HCT116 (cell line): ENCODE results near the gene RTKN2. TPM values are rescaled to one million over a fixed set of nuclear protein-coding genes. Genes with fewer than 3 reads are reported as not detected.
A peak's percentile ranks its signal among the peaks of the same experiment; 100 is the strongest.

Source experiments
- ATAC-seq: fragments of 200-7000 bp; cut with Tn5 transposase; 2 replicates; pipeline ENCODE4 v1.9.1; 2020; ENCODE audit warnings: mild to moderate bottlenecking, moderate library complexity
- Bru-seq: library from RNA; stranded (reverse); fragments of 400-500 nt; gene quantifications from one replicate; lab custom pipeline; 2021; lab: Mats Ljungman, UMichigan
- BruChase-seq, 2 experiments: library from RNA; stranded (reverse); fragments of 400-500 nt; gene quantifications; one replicate each; lab custom pipeline; 2021; lab: Mats Ljungman, UMichigan
- BruUV-seq: library from RNA; stranded (reverse); fragments of 400-500 nt; replicated peaks from 2 replicates; lab custom pipeline; 2021; lab: Mats Ljungman, UMichigan
- CTCF ChIA-PET: fragments of 300-600 bp; sonication (Branson Sonifier 250); formaldehyde crosslinking; loops from one replicate; lab custom pipeline; 2021; ENCODE audit warnings: antibody characterized with exemption; lab: Charles Lee
- POLR2A ChIA-PET: fragments of 300-600, 350-600 bp; sonication (Branson Sonifier 250); formaldehyde crosslinking; loops from one replicate; lab custom pipeline; 2021; ENCODE audit warnings: antibody characterized with exemption; lab: Charles Lee
- RAD21 ChIA-PET, 2 experiments: fragments of 300-600 bp; sonication (Branson Sonifier 250); formaldehyde crosslinking; loops; one replicate each; lab custom pipeline; 2023; ENCODE audit warnings: low total read pairs in 2 of 2; ENCODE audit not compliant: uncharacterized antibody in 2 of 2, unreplicated experiment in 2 of 2, low non-redundant PET in 1 of 2; lab: Charles Lee
- DNase-seq: peaks from one replicate; pipeline ENCODE4 v3.0.0-alpha.2; 2010; ENCODE audit warnings: low read depth, low spot score
- H2AFZ ChIP-seq: fragments of 200-600 bp; shearing (Covaris generic), sonication (generic); 2 replicates; pipeline ENCODE4 v1.6.1; 2017; ENCODE audit warnings: low read depth, mixed run types, mixed read lengths, antibody characterized with exemption, low read length; ENCODE audit not compliant: poor library complexity, severe bottlenecking
- H3K27ac ChIP-seq: 2 replicates; pipeline ENCODE4 v1.5.1; 2012; ENCODE audit warnings: low read depth, low read length
- H3K27me3 ChIP-seq: fragments of 200-600 bp; sonication (generic); 2 replicates; pipeline ENCODE4 v1.6.1; 2016; ENCODE audit warnings: mixed run types, low read length, mixed read lengths; ENCODE audit not compliant: insufficient read depth
- H3K36me3 ChIP-seq, 2 experiments: fragments of 200-500 bp in 1 of 2; fragments of 200-600 bp in 1 of 2; sonication (Bioruptor generic) in 1 of 2; sonication (generic) in 1 of 2; 2 replicates each; pipeline versions ENCODE4 v1.5.1 to v1.6.1; 2014 to 2016; ENCODE audit warnings: low read length in 2 of 2, inconsistent platforms in 1 of 2, mixed read lengths in 1 of 2, mixed run types in 1 of 2; ENCODE audit not compliant: insufficient read depth in 2 of 2, control insufficient read depth in 1 of 2
- H3K4me1 ChIP-seq, 2 experiments: fragments of 200-600 bp in 1 of 2; sonication (generic) in 1 of 2; 2 replicates each; pipeline versions ENCODE4 v1.5.1 to v1.6.1; 2012 to 2017; ENCODE audit warnings: low read length in 2 of 2, inconsistent platforms in 1 of 2, mild to moderate bottlenecking in 1 of 2, mixed read lengths in 1 of 2, mixed run types in 1 of 2, moderate library complexity in 1 of 2; ENCODE audit not compliant: insufficient read depth in 2 of 2, control insufficient read depth in 1 of 2
- H3K4me2 ChIP-seq: fragments of 200-600 bp; sonication (generic); 2 replicates; pipeline ENCODE4 v1.6.1; 2017; ENCODE audit warnings: mixed run types, low read length, mixed read lengths
- H3K4me3 ChIP-seq, 2 experiments: fragments of 200-600 bp in 1 of 2; sonication (generic) in 1 of 2; replicated peaks in 1 of 2; 2 replicates each; pipeline ENCODE4 v1.5.1; 2011 to 2016; ENCODE audit warnings: low read length in 2 of 2, control low read depth in 1 of 2, low read depth in 1 of 2, mild to moderate bottlenecking in 1 of 2, mixed read lengths in 1 of 2, mixed run types in 1 of 2
- H3K79me2 ChIP-seq: fragments of 200-600 bp; sonication (generic); 2 replicates; pipeline ENCODE4 v1.6.1; 2017; ENCODE audit warnings: mild to moderate bottlenecking, mixed run types, low read length, moderate library complexity, mixed read lengths; ENCODE audit not compliant: insufficient read depth
- H3K9ac ChIP-seq: fragments of 200-600 bp; sonication (generic); 2 replicates; pipeline ENCODE4 v1.6.1; 2016; ENCODE audit warnings: low read length, mixed read lengths
- H3K9me2 ChIP-seq: fragments of 200-600 bp; sonication (generic), shearing (Covaris generic); 2 replicates; pipeline ENCODE4 v1.6.1; 2017; ENCODE audit warnings: mixed run types, mild to moderate bottlenecking, moderate library complexity; ENCODE audit not compliant: insufficient read depth
- H3K9me3 ChIP-seq, 2 experiments: fragments of 200-500 bp in 1 of 2; fragments of 200-600 bp in 1 of 2; sonication (Bioruptor generic) in 1 of 2; sonication (generic) in 1 of 2; 2 replicates each; pipeline ENCODE4 v1.6.1; 2014 to 2017; ENCODE audit warnings: low read length in 2 of 2, mixed read lengths in 2 of 2, inconsistent platforms in 1 of 2, low read depth in 1 of 2, mild to moderate bottlenecking in 1 of 2, mixed run types in 1 of 2, moderate library complexity in 1 of 2; ENCODE audit not compliant: control insufficient read depth in 1 of 2, insufficient read depth in 1 of 2
- H4K20me1 ChIP-seq: fragments of 200-600 bp; sonication (generic), shearing (Covaris generic); 2 replicates; pipeline ENCODE4 v1.6.1; 2017; ENCODE audit warnings: mixed run types, mild to moderate bottlenecking, moderate library complexity; ENCODE audit not compliant: insufficient read depth
- ATF3 ChIP-seq: IDR thresholded peaks from 2 replicates; pipeline ENCODE4 v1.6.1; 2012
- CBX3 ChIP-seq: IDR thresholded peaks from 2 replicates; pipeline ENCODE4 v1.6.1; 2012; ENCODE audit warnings: low read depth
- CTCF ChIP-seq, 3 experiments: fragments of 200-600 bp in 1 of 3; sonication (generic) in 1 of 3; IDR thresholded peaks in 2 of 3; conservative IDR thresholded peaks in 1 of 3; 2 replicates each; pipeline ENCODE4 v1.5.1; 2012 to 2017; ENCODE audit warnings: low read depth in 2 of 3, low read length in 2 of 3, antibody characterized with exemption in 1 of 3, borderline replicate concordance in 1 of 3, control low read depth in 1 of 3, mild to moderate bottlenecking in 1 of 3, mixed read lengths in 1 of 3, mixed run types in 1 of 3, moderate library complexity in 1 of 3; ENCODE audit not compliant: insufficient read depth in 1 of 3
- EZH2 ChIP-seq: fragments of 200-600 bp; sonication (generic); IDR thresholded peaks from 2 replicates; pipeline ENCODE4 v1.6.1; 2017; ENCODE audit warnings: antibody characterized with exemption, mixed run types
- EZH2phosphoT487 ChIP-seq: fragments of 200-600 bp; IDR thresholded peaks from 2 replicates; pipeline ENCODE4 v1.6.1; 2018; ENCODE audit warnings: antibody characterized with exemption, borderline replicate concordance
- FOSL1 ChIP-seq: IDR thresholded peaks from 2 replicates; pipeline ENCODE4 v1.6.1; 2012; ENCODE audit warnings: low read depth
- MAX ChIP-seq: IDR thresholded peaks from 2 replicates; pipeline ENCODE4 v1.6.1; 2012
- POLR2A ChIP-seq: IDR thresholded peaks from 2 replicates; pipeline ENCODE4 v1.7.0; 2011; ENCODE audit warnings: borderline replicate concordance; ENCODE audit not compliant: insufficient read depth, insufficient read length; ENCODE audit errors: extremely low read depth
- POLR2AphosphoS5 ChIP-seq: IDR thresholded peaks from 2 replicates; pipeline ENCODE4 v1.6.1; 2011; ENCODE audit warnings: mild to moderate bottlenecking, low read depth, low read length, moderate library complexity
- RAD21 ChIP-seq: IDR thresholded peaks from 2 replicates; pipeline ENCODE4 v1.6.1; 2012; ENCODE audit warnings: low read depth, mild to moderate bottlenecking
- REST ChIP-seq: IDR thresholded peaks from 2 replicates; pipeline ENCODE4 v1.6.1; 2012; ENCODE audit warnings: low read depth
- SP1 ChIP-seq: IDR thresholded peaks from 2 replicates; pipeline ENCODE4 v1.6.1; 2012; ENCODE audit warnings: low read depth
- YY1 ChIP-seq: IDR thresholded peaks from 2 replicates; pipeline ENCODE4 v1.6.1; 2011; ENCODE audit warnings: low read length, low read depth, moderate library complexity, mild to moderate bottlenecking; ENCODE audit not compliant: insufficient replicate concordance; ENCODE audit errors: extremely low read depth
- ZBTB33 ChIP-seq: IDR thresholded peaks from 2 replicates; pipeline ENCODE4 v1.6.1; 2011; ENCODE audit warnings: mild to moderate bottlenecking, low read length, moderate library complexity; ENCODE audit not compliant: insufficient replicate concordance; ENCODE audit errors: extremely low read depth
- ZFX ChIP-seq: fragments of 450-650 bp; IDR thresholded peaks from 2 replicates; pipeline ENCODE4 v1.6.1; 2017
- ZNF274 ChIP-seq: fragments of 200-500 bp; sonication (Bioruptor generic); IDR thresholded peaks from 2 replicates; pipeline ENCODE4 v1.6.1; 2014; ENCODE audit warnings: mild to moderate bottlenecking, low read depth, low read length, inconsistent platforms
- intact Hi-C: fragments of 100-400 bp; cut with micrococcal nuclease; formaldehyde crosslinking; loops from 2 replicates; pipeline ENCODE4 v1.10.0; 2022
- long read RNA-seq: library from polyadenylated mRNA; unstranded; transcript quantifications from one replicate; pipeline ENCODE4 v2.0.0, GENCODE V29; 2021; ENCODE audit not compliant: unreplicated experiment
- polyA plus RNA-seq: library from polyadenylated mRNA; unstranded; fragments of >200 nt; gene quantifications from 2 replicates; pipeline ENCODE4 v1.2.1, GENCODE V29; 2012; ENCODE audit warnings: missing spikeins
- total RNA-seq: library from RNA; stranded (reverse); gene quantifications from one replicate; pipeline ENCODE4 v1.2.1, GENCODE V29; 2021; ENCODE audit not compliant: unreplicated experiment

RTKN2 gene
- total RNA-seq (7.9 TPM), Bru-seq, nascent RNA (percentile 67 among the genes with signal in this experiment), BruChase-seq, experiment 1, labeled RNA remaining after a 6-hour chase (percentile 64 among the genes with signal in this experiment), BruChase-seq, experiment 2, labeled RNA remaining after a 2-hour chase (percentile 72 among the genes with signal in this experiment)
- 1.4 and 2.2 TPM in 2 replicates for polyA plus RNA-seq
- long read RNA-seq, full-length matches to known transcripts = 3 of 20 reads
- long read RNA-seq, partial matches to known transcripts = 10 of 20 reads
- long read RNA-seq, other reads (novel, unspliced or antisense) = 7 of 20 reads

GRCh38 chr10:62268399-62269114, at the start of gene RTKN2:
Gene RTKN2 (minus strand): TSS chr10:62268844. CDS start chr10:62268610, 234 bp downstream.
- ChIA-PET CTCF (interaction anchor here (1.1 to 1.2 kb wide), 2 partner anchors 146 to 230 kb away, joined by 3 to 5 read pairs; no protein-coding TSS in a partner anchor), RAD21 (no interaction called here), POLR2A (interaction anchor here (1.0 to 1.1 kb wide), 2 partner anchors 11 to 51 kb away, joined by 3 to 4 read pairs; no protein-coding TSS in a partner anchor)
- H3K4me3 ChIP-seq = peak within 1 kb of the TSS; percentile 80 to 82
- peaks cover 14% of the 10 kb centered on the region for H3K79me2 ChIP-seq
- H4K20me1 ChIP-seq = no peaks in the 10 kb centered on the region
- peak within 1 kb of the TSS; percentile 90 for H3K4me2 ChIP-seq
- H3K36me3 ChIP-seq = no peaks in the 10 kb centered on the region
- intact Hi-C loops = no loop called here
- H3K4me1 ChIP-seq = peaks cover 3 to 20% of the 10 kb centered on the region in 2 experiments; a peak in 3 of 4 replicates
- DNase-seq = peak; percentile 74
- H3K9ac ChIP-seq = peak within 1 kb of the TSS; percentile 77
- H3K9me3 ChIP-seq = no peaks in the 10 kb centered on the region
- no TSS peak for BruUV-seq
- H3K27me3 ChIP-seq = no peaks in the 10 kb centered on the region
- H3K9me2 ChIP-seq = no peaks in the 10 kb centered on the region
- H3K27ac ChIP-seq = peak within 1 kb of the TSS; percentile 44
- peak within 1 kb of the TSS; percentile 95 for H2AFZ ChIP-seq
- ATAC-seq = peak; percentile 88
- no peak for TF ChIP-seq CTCF (IDR thresholded peaks at IDR 0.05 in 2 of 3, conservative IDR thresholded peaks at IDR 0.05 in 1 of 3; ENCODE audit: borderline replicate concordance in 1 of 3, insufficient read depth in 1 of 3, low read depth in 2 of 3, low read length in 2 of 3)
- no peak for TF ChIP-seq RAD21
- TF ChIP-seq ZNF274 = no peak
- peak; percentile 33 for TF ChIP-seq POLR2A
- peak; percentile 56; the same call in 1 of the 2 replicates for TF ChIP-seq SP1
- TF ChIP-seq YY1 = no peak
- TF ChIP-seq ZFX = no peak
- no peak for TF ChIP-seq EZH2
- TF ChIP-seq MAX = peak; percentile 68
- TF ChIP-seq CBX3 = 0 out of 2 replicates have a peak, but pooled peaks have one; percentile 61
- no peak for TF ChIP-seq ATF3
- peak; percentile 72 for TF ChIP-seq POLR2AphosphoS5
- peak; percentile 3 for TF ChIP-seq ZBTB33
- TF ChIP-seq EZH2phosphoT487 = no peak
- TF ChIP-seq FOSL1 = no peak
- TF ChIP-seq REST = no peak
